HepG2 (cell line): ENCODE measurements around the gene PPP1R1A. TPM values are rescaled to one million over a fixed set of nuclear protein-coding genes. Genes with fewer than 3 reads are reported as not detected.

Source experiments
- ATAC-seq: fragments of 200-7000 bp; cut with Tn5 transposase; 3 replicates; pipeline ENCODE4 v1.9.1; 2020; ENCODE audit warnings: mild to moderate bottlenecking, moderate library complexity
- BruUV-seq: library from RNA; stranded (reverse); fragments of 400-500 nt; replicated peaks from 2 replicates; lab custom pipeline; 2021; lab: Mats Ljungman, UMichigan
- CTCF ChIA-PET: fragments of 300-600 bp; formaldehyde crosslinking; extraction: SDS; loops from one replicate; lab custom pipeline; 2021; ENCODE audit warnings: low total read pairs, inconsistent platforms, low intra/inter-chr PET ratio; lab: Yijun Ruan, JAX
- POLR2A ChIA-PET: fragments of 350-600 bp; sonication (Branson Sonifier 250); formaldehyde crosslinking; loops from one replicate; lab custom pipeline; 2020; ENCODE audit warnings: antibody characterized with exemption, inconsistent platforms; lab: Yijun Ruan, JAX
- DNase-seq: peaks from one replicate; pipeline ENCODE4 v3.0.0-alpha.2; 2015; ENCODE audit warnings: low spot score
- FAIRE-seq: peaks from 3 replicates; lab custom pipeline; 2011; peaks lifted over from hg19 to GRCh38; lab: Jason Lieb, UNC
- H2AFZ ChIP-seq: one replicate; pipeline ENCODE4 v1.6.1; 2011; ENCODE audit warnings: low read length, inconsistent platforms
- H3K27ac ChIP-seq: fragments of 300-600 bp; 3 replicates; pipeline ENCODE4 v1.8.0; 2011; ENCODE audit warnings: mixed run types, mild to moderate bottlenecking, mixed read lengths, low read length, inconsistent platforms; ENCODE audit not compliant: insufficient read depth; ENCODE audit errors: extremely low read length
- H3K27me3 ChIP-seq, 2 experiments: fragments of 200-600 bp in 1 of 2; 2 replicates in 1 of 2; 3 replicates in 1 of 2; pipeline versions ENCODE4 v1.6.0 to v1.8.0; 2011; ENCODE audit warnings: low read length in 2 of 2, mild to moderate bottlenecking in 2 of 2, moderate library complexity in 2 of 2, inconsistent platforms in 1 of 2; ENCODE audit not compliant: insufficient read depth in 2 of 2, control insufficient read depth in 1 of 2
- H3K36me3 ChIP-seq, 2 experiments: fragments of 200-600 bp in 1 of 2; replicated peaks in 1 of 2; 2 replicates in 1 of 2; 3 replicates in 1 of 2; pipeline versions ENCODE4 v1.5.1 to v1.8.0; 2011; ENCODE audit warnings: low read length in 2 of 2, inconsistent platforms in 1 of 2; ENCODE audit not compliant: insufficient read depth in 2 of 2, control insufficient read depth in 1 of 2
- H3K4me1 ChIP-seq: 2 replicates; pipeline ENCODE4 v1.5.1; 2012; ENCODE audit warnings: low read length, inconsistent platforms; ENCODE audit not compliant: insufficient read depth
- H3K4me2 ChIP-seq: 2 replicates; pipeline ENCODE4 v1.6.0; 2011; ENCODE audit warnings: low read depth, low read length, inconsistent platforms
- H3K4me3 ChIP-seq, 3 experiments: fragments of 200-600 bp in 1 of 3; sonication (generic), shearing (Covaris generic) in 1 of 3; replicated peaks in 1 of 3; 2 replicates each; pipeline ENCODE4 v1.5.1; 2011 to 2016; ENCODE audit warnings: low read length in 3 of 3, inconsistent platforms in 2 of 3, low read depth in 2 of 3, mild to moderate bottlenecking in 2 of 3, control low read depth in 1 of 3, mixed read lengths in 1 of 3; ENCODE audit not compliant: insufficient read depth in 1 of 3
- H3K79me2 ChIP-seq: one replicate; pipeline ENCODE4 v1.6.1; 2011; ENCODE audit warnings: low read length, inconsistent platforms; ENCODE audit not compliant: insufficient read depth
- H3K9ac ChIP-seq: 2 replicates; pipeline ENCODE4 v1.6.0; 2011; ENCODE audit warnings: mild to moderate bottlenecking, low read depth, low read length, inconsistent platforms; ENCODE audit not compliant: insufficient read depth
- H3K9me3 ChIP-seq: 2 replicates; pipeline ENCODE4 v1.5.1; 2012; ENCODE audit warnings: mild to moderate bottlenecking, low read length
- H4K20me1 ChIP-seq: 2 replicates; pipeline ENCODE4 v1.6.0; 2011; ENCODE audit warnings: inconsistent platforms, mild to moderate bottlenecking, low read length, moderate library complexity; ENCODE audit not compliant: insufficient read depth
- FIP1L1 ChIP-seq: fragments of 200-400 bp; formaldehyde crosslinking; IDR thresholded peaks from 2 replicates; pipeline ENCODE4 v1.6.1; 2018; ENCODE audit warnings: low read depth, mild to moderate bottlenecking, low read length, moderate library complexity, borderline replicate concordance; ENCODE audit not compliant: insufficient read depth
- MATR3 ChIP-seq: sonication (generic); formaldehyde crosslinking; IDR thresholded peaks from 2 replicates; pipeline ENCODE4 v1.4.0; 2020; ENCODE audit warnings: missing genetic modification reagents
- SP140L ChIP-seq: sonication (generic); formaldehyde crosslinking; IDR thresholded peaks from 2 replicates; pipeline ENCODE4 v1.4.0; 2020; ENCODE audit warnings: missing genetic modification reagents, borderline replicate concordance
- WGBS: methylation state at CpG from one replicate; pipeline ENCODE4 v1.1.6; 2017; ENCODE audit warnings: low lambda C conversion rate; 5-methylcytosine and 5-hydroxymethylcytosine counted together
- in situ Hi-C: cut with HindIII; loops from 2 replicates; pipeline ENCODE4 v1.10.0; 2017; ENCODE audit warnings: low pct_unique_long_range_greater_than_20kb; ENCODE audit not compliant: extremely low pct_ligation_motif_present
- intact Hi-C: fragments of 100-400 bp; cut with micrococcal nuclease; formaldehyde crosslinking; loops from one replicate; pipeline ENCODE4 v1.10.0; 2022; ENCODE audit not compliant: unreplicated experiment
- polyA plus RNA-seq, 8 experiments: library from polyadenylated mRNA; depleted of rRNA in 3 of 8; stranded (reverse) in 7 of 8; unstranded in 1 of 8; fragments of >200 nt; fragmentation: Illumina TruSeq in 4 of 8; extraction: Trizol in 4 of 8; gene quantifications; 2 replicates each; pipeline versions ENCODE4 v1.2.1 to v1.2.3, GENCODE V29; 2011 to 2016; ENCODE audit warnings: low read depth in 4 of 8, missing spikeins in 1 of 8, mixed read lengths in 1 of 8; ENCODE audit not compliant: insufficient read depth in 1 of 8
- total RNA-seq, 5 experiments: library from RNA; depleted of rRNA; stranded (reverse); fragments of >200 nt; fragmentation: Illumina TruSeq; extraction: Trizol; gene quantifications; 2 replicates each; pipeline ENCODE4 v1.2.3, GENCODE V29; 2016; ENCODE audit warnings: low read depth in 1 of 5
- TF ChIP-seq, protein P1 (sequence below): sonication (generic); formaldehyde crosslinking; IDR thresholded peaks from 2 replicates; pipeline ENCODE4 v1.8.0; 2022; ENCODE audit warnings: mild to moderate bottlenecking, missing genetic modification reagents
- TF ChIP-seq, protein P2 (sequence below): sonication (generic); formaldehyde crosslinking; IDR thresholded peaks from 2 replicates; pipeline ENCODE4 v1.5.0; 2020; ENCODE audit warnings: missing genetic modification reagents
- TF ChIP-seq, protein P3 (sequence below): IDR thresholded peaks from 2 replicates; pipeline ENCODE4 v1.6.1; 2016
- TF ChIP-seq, protein P4 (sequence below): sonication (generic); formaldehyde crosslinking; IDR thresholded peaks from 2 replicates; pipeline ENCODE4 v1.4.0; 2020; ENCODE audit warnings: missing genetic modification reagents

The PPP1R1A gene
- total and polyA plus RNA-seq, 2 of the 13 experiments (the other 11 are each of a cell fraction or from before 2014, with no cell fraction given) = 0.20 TPM; not detected in 1

DNA sequence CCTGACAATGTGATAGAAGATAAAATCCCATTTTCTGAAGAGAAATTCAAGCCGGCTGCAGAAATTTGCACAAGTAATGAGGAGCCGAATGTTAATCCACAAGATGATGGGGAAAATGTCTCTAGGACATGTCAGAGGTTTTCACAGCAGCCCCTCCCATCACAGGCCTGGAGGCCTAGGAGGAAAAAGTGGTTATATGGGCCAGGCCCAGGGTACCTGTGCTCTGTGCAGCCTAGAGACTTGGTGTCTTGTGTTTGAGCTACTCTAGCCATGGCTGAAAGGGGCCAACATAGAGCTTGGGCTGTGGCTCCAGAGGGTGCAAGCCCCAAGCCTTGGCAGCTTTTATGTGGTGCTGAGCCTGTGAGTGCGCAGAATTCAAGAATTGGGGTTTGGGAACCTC, 38.8 kb upstream of the PPP1R1A start:
- no peaks in the 10 kb centered on the region for H3K79me2 ChIP-seq
- peaks cover 0 to 3% of the 10 kb centered on the region in 2 experiments; a peak in 2 of 5 replicates for H3K27me3 ChIP-seq
- intact Hi-C loops (no loop called here), in situ Hi-C loops (no loop called here)
- H3K4me1 ChIP-seq = no peaks in the 10 kb centered on the region
- H3K4me2 ChIP-seq = no peak overlapping the region
- ATAC-seq (no peak), FAIRE-seq (no peak), DNase-seq (no peak)
- TF ChIP-seq SP140L (CRISPR knock-in tag) (no peak), FIP1L1 (no peak), MATR3 (CRISPR knock-in tag) (no peak)
- TF ChIP-seq, protein P1, sequence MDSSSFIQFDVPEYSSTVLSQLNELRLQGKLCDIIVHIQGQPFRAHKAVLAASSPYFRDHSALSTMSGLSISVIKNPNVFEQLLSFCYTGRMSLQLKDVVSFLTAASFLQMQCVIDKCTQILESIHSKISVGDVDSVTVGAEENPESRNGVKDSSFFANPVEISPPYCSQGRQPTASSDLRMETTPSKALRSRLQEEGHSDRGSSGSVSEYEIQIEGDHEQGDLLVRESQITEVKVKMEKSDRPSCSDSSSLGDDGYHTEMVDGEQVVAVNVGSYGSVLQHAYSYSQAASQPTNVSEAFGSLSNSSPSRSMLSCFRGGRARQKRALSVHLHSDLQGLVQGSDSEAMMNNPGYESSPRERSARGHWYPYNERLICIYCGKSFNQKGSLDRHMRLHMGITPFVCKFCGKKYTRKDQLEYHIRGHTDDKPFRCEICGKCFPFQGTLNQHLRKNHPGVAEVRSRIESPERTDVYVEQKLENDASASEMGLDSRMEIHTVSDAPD (CRISPR knock-in tag) = no peak
- BruUV-seq = no TSS peak
- no peak overlapping the region for H3K9ac ChIP-seq
- H4K20me1 ChIP-seq = no peaks in the 10 kb centered on the region
- ChIA-PET POLR2A (no interaction called here), CTCF (no interaction called here)
- H2AFZ ChIP-seq = no peak overlapping the region
- H3K36me3 ChIP-seq = no peaks in the 10 kb centered on the region
- peaks cover 17% of the 10 kb centered on the region for H3K9me3 ChIP-seq
- no peak overlapping the region for H3K27ac ChIP-seq
- whole genome bisulfite sequencing = 40% methylated on average over 3 of the region's 3 CpGs
- no peak overlapping the region for H3K4me3 ChIP-seq

DNA sequence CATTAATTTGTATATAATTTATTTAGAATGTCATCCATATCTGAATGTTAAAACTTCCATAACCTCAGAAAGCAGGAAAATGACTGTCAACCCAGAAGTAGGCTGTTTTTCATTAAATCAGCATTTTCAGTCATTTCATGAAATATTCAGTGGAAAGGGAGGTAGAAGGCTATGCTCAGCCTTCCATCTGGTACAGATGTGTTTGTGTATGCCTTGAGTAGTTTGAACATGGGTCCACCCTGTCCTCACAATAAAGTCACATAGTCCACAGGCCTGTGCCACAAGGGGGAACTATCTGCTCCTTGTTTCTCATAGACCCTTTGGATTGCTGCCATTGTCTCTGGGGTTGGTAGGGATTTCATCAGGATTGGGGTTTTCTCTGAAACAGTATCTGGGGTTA, 37.1 kb upstream of the PPP1R1A start:
- Histone ChIP-seq H2AFZ (no peak overlapping the region), H3K4me2 (no peak overlapping the region), H3K27ac (no peak overlapping the region), H3K4me3 (no peak overlapping the region), H3K27me3 (no peaks in the 10 kb centered on the region), H3K79me2 (no peaks in the 10 kb centered on the region), H3K4me1 (no peaks in the 10 kb centered on the region), H3K9me3 (peaks cover 17% of the 10 kb centered on the region), H4K20me1 (no peaks in the 10 kb centered on the region), H3K36me3 (no peaks in the 10 kb centered on the region), H3K9ac (no peak overlapping the region)
- intact Hi-C loops = no loop called here
- ChIA-PET POLR2A (no interaction called here), CTCF (no interaction called here)
- no TSS peak for BruUV-seq
- DNase-seq = no peak
- FAIRE-seq = no peak
- in situ Hi-C loops = no loop called here
- ATAC-seq = no peak
- TF ChIP-seq, protein P2, sequence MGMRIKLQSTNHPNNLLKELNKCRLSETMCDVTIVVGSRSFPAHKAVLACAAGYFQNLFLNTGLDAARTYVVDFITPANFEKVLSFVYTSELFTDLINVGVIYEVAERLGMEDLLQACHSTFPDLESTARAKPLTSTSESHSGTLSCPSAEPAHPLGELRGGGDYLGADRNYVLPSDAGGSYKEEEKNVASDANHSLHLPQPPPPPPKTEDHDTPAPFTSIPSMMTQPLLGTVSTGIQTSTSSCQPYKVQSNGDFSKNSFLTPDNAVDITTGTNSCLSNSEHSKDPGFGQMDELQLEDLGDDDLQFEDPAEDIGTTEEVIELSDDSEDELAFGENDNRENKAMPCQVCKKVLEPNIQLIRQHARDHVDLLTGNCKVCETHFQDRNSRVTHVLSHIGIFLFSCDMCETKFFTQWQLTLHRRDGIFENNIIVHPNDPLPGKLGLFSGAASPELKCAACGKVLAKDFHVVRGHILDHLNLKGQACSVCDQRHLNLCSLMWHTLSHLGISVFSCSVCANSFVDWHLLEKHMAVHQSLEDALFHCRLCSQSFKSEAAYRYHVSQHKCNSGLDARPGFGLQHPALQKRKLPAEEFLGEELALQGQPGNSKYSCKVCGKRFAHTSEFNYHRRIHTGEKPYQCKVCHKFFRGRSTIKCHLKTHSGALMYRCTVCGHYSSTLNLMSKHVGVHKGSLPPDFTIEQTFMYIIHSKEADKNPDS (CRISPR knock-in tag) = no peak
- TF ChIP-seq, protein P3, sequence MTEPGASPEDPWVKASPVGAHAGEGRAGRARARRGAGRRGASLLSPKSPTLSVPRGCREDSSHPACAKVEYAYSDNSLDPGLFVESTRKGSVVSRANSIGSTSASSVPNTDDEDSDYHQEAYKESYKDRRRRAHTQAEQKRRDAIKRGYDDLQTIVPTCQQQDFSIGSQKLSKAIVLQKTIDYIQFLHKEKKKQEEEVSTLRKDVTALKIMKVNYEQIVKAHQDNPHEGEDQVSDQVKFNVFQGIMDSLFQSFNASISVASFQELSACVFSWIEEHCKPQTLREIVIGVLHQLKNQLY (CRISPR knock-in tag) = no peak
- TF ChIP-seq, protein P4, sequence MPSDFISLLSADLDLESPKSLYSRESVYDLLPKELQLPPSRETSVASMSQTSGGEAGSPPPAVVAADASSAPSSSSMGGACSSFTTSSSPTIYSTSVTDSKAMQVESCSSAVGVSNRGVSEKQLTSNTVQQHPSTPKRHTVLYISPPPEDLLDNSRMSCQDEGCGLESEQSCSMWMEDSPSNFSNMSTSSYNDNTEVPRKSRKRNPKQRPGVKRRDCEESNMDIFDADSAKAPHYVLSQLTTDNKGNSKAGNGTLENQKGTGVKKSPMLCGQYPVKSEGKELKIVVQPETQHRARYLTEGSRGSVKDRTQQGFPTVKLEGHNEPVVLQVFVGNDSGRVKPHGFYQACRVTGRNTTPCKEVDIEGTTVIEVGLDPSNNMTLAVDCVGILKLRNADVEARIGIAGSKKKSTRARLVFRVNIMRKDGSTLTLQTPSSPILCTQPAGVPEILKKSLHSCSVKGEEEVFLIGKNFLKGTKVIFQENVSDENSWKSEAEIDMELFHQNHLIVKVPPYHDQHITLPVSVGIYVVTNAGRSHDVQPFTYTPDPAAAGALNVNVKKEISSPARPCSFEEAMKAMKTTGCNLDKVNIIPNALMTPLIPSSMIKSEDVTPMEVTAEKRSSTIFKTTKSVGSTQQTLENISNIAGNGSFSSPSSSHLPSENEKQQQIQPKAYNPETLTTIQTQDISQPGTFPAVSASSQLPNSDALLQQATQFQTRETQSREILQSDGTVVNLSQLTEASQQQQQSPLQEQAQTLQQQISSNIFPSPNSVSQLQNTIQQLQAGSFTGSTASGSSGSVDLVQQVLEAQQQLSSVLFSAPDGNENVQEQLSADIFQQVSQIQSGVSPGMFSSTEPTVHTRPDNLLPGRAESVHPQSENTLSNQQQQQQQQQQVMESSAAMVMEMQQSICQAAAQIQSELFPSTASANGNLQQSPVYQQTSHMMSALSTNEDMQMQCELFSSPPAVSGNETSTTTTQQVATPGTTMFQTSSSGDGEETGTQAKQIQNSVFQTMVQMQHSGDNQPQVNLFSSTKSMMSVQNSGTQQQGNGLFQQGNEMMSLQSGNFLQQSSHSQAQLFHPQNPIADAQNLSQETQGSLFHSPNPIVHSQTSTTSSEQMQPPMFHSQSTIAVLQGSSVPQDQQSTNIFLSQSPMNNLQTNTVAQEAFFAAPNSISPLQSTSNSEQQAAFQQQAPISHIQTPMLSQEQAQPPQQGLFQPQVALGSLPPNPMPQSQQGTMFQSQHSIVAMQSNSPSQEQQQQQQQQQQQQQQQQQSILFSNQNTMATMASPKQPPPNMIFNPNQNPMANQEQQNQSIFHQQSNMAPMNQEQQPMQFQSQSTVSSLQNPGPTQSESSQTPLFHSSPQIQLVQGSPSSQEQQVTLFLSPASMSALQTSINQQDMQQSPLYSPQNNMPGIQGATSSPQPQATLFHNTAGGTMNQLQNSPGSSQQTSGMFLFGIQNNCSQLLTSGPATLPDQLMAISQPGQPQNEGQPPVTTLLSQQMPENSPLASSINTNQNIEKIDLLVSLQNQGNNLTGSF = no peak
